K562 (cell line): ENCODE results near the gene FRMD5. TPM values are rescaled to one million over a fixed set of nuclear protein-coding genes. Genes with fewer than 3 reads are reported as not detected.

ENCODE experiments used
- ATAC-seq: fragments of 200-7000 bp; cut with Tn5 transposase; 3 replicates; pipeline ENCODE4 v1.9.1; 2020; ENCODE audit warnings: moderate library complexity
- BruUV-seq: library from RNA; stranded (reverse); fragments of 400-500 nt; replicated peaks from 2 replicates; lab custom pipeline; 2021; lab: Mats Ljungman, UMichigan
- CTCF ChIA-PET: fragments of 300-600 bp; formaldehyde crosslinking; extraction: SDS; loops from one replicate; lab custom pipeline; 2021; ENCODE audit warnings: low intra/inter-chr PET ratio; lab: Yijun Ruan, JAX
- POLR2A ChIA-PET: fragments of 300-600, 350-650 bp; sonication (Branson Sonifier 250); formaldehyde crosslinking; extraction: SDS; loops from one replicate; lab custom pipeline; 2021; ENCODE audit warnings: antibody characterized with exemption, inconsistent platforms; lab: Yijun Ruan, JAX
- DNase-seq, 4 experiments: peaks; one replicate each; pipeline versions ENCODE4 v3.0.0 to v3.0.0-alpha.2; 2011 to 2018; ENCODE audit warnings: low spot score in 3 of 4, mixed read lengths in 3 of 4; ENCODE audit errors: extremely low read depth in 1 of 4
- FAIRE-seq: peaks from 2 replicates; lab custom pipeline; 2011; peaks lifted over from hg19 to GRCh38; lab: Jason Lieb, UNC
- H2AFZ ChIP-seq: 2 replicates; pipeline ENCODE4 v1.6.0; 2011; ENCODE audit warnings: low read depth, low read length, control low read depth, inconsistent platforms
- H3K27ac ChIP-seq: fragments of 200-600 bp; 3 replicates; pipeline ENCODE4 v1.8.0; 2011; ENCODE audit warnings: low read depth, mild to moderate bottlenecking, control low read depth, inconsistent platforms, low read length, moderate library complexity, mixed read lengths; ENCODE audit errors: extremely low read depth
- H3K27me3 ChIP-seq, 2 experiments: fragments of 300-600 bp in 1 of 2; 2 replicates in 1 of 2; 3 replicates in 1 of 2; pipeline versions ENCODE4 v1.6.0 to v1.8.0; 2011; ENCODE audit warnings: inconsistent platforms in 2 of 2, low read length in 2 of 2, mild to moderate bottlenecking in 1 of 2, mixed read lengths in 1 of 2, moderate library complexity in 1 of 2; ENCODE audit not compliant: control insufficient read depth in 2 of 2, insufficient read depth in 2 of 2
- H3K36me3 ChIP-seq: fragments of 300-600 bp; 3 replicates; pipeline ENCODE4 v1.8.0; 2011; ENCODE audit warnings: mild to moderate bottlenecking, low read length, inconsistent platforms; ENCODE audit not compliant: control insufficient read depth, insufficient read depth
- H3K4me1 ChIP-seq, 2 experiments: fragments of 200-600 bp in 1 of 2; replicated peaks in 1 of 2; 2 replicates in 1 of 2; 3 replicates in 1 of 2; pipeline versions ENCODE4 v1.5.1 to v1.8.0; 2011; ENCODE audit warnings: inconsistent platforms in 2 of 2, low read length in 2 of 2, mild to moderate bottlenecking in 1 of 2, mixed read lengths in 1 of 2, moderate library complexity in 1 of 2; ENCODE audit not compliant: control insufficient read depth in 2 of 2, insufficient read depth in 2 of 2
- H3K4me2 ChIP-seq: 2 replicates; pipeline ENCODE4 v1.6.1; 2011; ENCODE audit warnings: low read length, control low read depth, inconsistent platforms, mixed read lengths; ENCODE audit not compliant: insufficient read depth
- H3K4me3 ChIP-seq: fragments of 200-600 bp; sonication (generic), shearing (Covaris generic); 2 replicates; pipeline ENCODE4 v1.5.1; 2016; ENCODE audit warnings: control low read depth, inconsistent platforms
- H3K79me2 ChIP-seq: fragments of 200-600 bp; 3 replicates; pipeline ENCODE4 v1.8.0; 2011; ENCODE audit warnings: low read length, inconsistent platforms; ENCODE audit not compliant: control insufficient read depth, insufficient read depth
- H3K9ac ChIP-seq, 2 experiments: 2 replicates each; pipeline versions ENCODE4 v1.6.0 to v1.6.1; 2011; ENCODE audit warnings: low read depth in 2 of 2, low read length in 2 of 2, control low read depth in 1 of 2, inconsistent platforms in 1 of 2, mild to moderate bottlenecking in 1 of 2, mixed read lengths in 1 of 2; ENCODE audit not compliant: insufficient read depth in 1 of 2
- H3K9me1 ChIP-seq: one replicate; pipeline ENCODE4 v1.6.0; 2011; ENCODE audit warnings: inconsistent platforms, mild to moderate bottlenecking, low read length, moderate library complexity; ENCODE audit not compliant: control insufficient read depth, insufficient read depth
- H3K9me3 ChIP-seq: replicated peaks from 2 replicates; pipeline ENCODE4 v1.5.1; 2011; ENCODE audit warnings: low read depth, low read length, inconsistent platforms; ENCODE audit not compliant: control insufficient read depth, insufficient read depth
- H4K20me1 ChIP-seq: replicated peaks from 2 replicates; pipeline ENCODE4 v1.6.1; 2011; ENCODE audit warnings: low read length, inconsistent platforms, mixed read lengths; ENCODE audit not compliant: control insufficient read depth, insufficient read depth
- C11orf30 ChIP-seq: fragments of 450-650 bp; IDR thresholded peaks from 2 replicates; pipeline ENCODE4 v1.6.1; 2016; ENCODE audit warnings: low read depth, mild to moderate bottlenecking
- CBFA2T3 ChIP-seq: fragments of 450-650 bp; IDR thresholded peaks from 2 replicates; pipeline ENCODE4 v1.6.1; 2017
- CTBP1 ChIP-seq: fragments of 450-650 bp; IDR thresholded peaks from 2 replicates; pipeline ENCODE4 v1.6.1; 2016; ENCODE audit warnings: borderline replicate concordance
- POLR2AphosphoS5 ChIP-seq: IDR thresholded peaks from 2 replicates; pipeline ENCODE4 v1.6.1; 2011; ENCODE audit warnings: mild to moderate bottlenecking, low read depth, low read length, moderate library complexity; ENCODE audit not compliant: control insufficient read depth, insufficient read depth
- RCOR1 ChIP-seq, 2 experiments: IDR thresholded peaks; 2 replicates each; pipeline ENCODE4 v1.6.1; 2012; ENCODE audit warnings: low read depth in 2 of 2, low read length in 2 of 2, borderline replicate concordance in 1 of 2, improper control_type of control experiment in 1 of 2
- TAF7 ChIP-seq: fragments of 450-650 bp; IDR thresholded peaks from 2 replicates; pipeline ENCODE4 v1.6.1; 2016; ENCODE audit warnings: missing genetic modification characterization, missing compliant biosample characterization
- THAP12 ChIP-seq: fragments of 250-450 bp; sonication (Bioruptor Pico); IDR thresholded peaks from 2 replicates; pipeline ENCODE4 v1.9.0; 2021; ENCODE audit warnings: mild to moderate bottlenecking, inconsistent platforms
- ZFP1 ChIP-seq: fragments of 450-650 bp; formaldehyde crosslinking; IDR thresholded peaks from 2 replicates; pipeline ENCODE4 v1.4.0; 2020; ENCODE audit warnings: mild to moderate bottlenecking, mixed read lengths
- WGBS: fragments of 100-300 bp; shearing (Covaris generic); methylation state at CpG from one replicate; pipeline ENCODE4 v1.1.6; 2016; ENCODE audit warnings: low coverage, mixed read lengths; ENCODE audit not compliant: insufficient coverage; ENCODE audit errors: missing lambda C conversion rate; 5-methylcytosine and 5-hydroxymethylcytosine counted together
- in situ Hi-C: fragments of 300-500 bp; cut with MboI; formaldehyde crosslinking; loops from 4 replicates; pipeline ENCODE4 v1.15.0; 2018; ENCODE audit warnings: inconsistent platforms, mixed read lengths
- intact Hi-C: fragments of 100-400 bp; cut with micrococcal nuclease; formaldehyde crosslinking; loops from 2 replicates; pipeline ENCODE4 v1.14.2; 2022
- polyA plus RNA-seq, 8 experiments: library from polyadenylated mRNA; depleted of rRNA in 4 of 8; stranded (reverse) in 5 of 8; unstranded in 3 of 8; fragments of >200 nt; fragmentation: Nextera tagmentation in 2 of 8; fragmentation: Illumina TruSeq in 1 of 8; extraction: Ambion mirVana in 2 of 8; extraction: Trizol in 1 of 8; gene quantifications; 2 replicates each; pipeline versions ENCODE4 v1.2.1 to v1.2.3, GENCODE V29; 2011 to 2014; ENCODE audit warnings: inconsistent platforms in 1 of 8, missing spikeins in 1 of 8
- total RNA-seq, 7 experiments: library from RNA; depleted of rRNA in 6 of 7; stranded (reverse); fragments of >200 nt in 6 of 7; fragmentation: Illumina TruSeq in 2 of 7; extraction: Trizol in 2 of 7; gene quantifications; 2 replicates each; pipeline versions ENCODE4 v1.2.1 to v1.2.3, GENCODE V29; 2011 to 2021; ENCODE audit warnings: low replicate concordance in 1 of 7
- TF ChIP-seq, protein P1 (sequence below), 3 experiments: IDR thresholded peaks in 2 of 3; conservative IDR thresholded peaks in 1 of 3; 2 replicates each; pipeline ENCODE4 v1.5.1; 2011 to 2012; ENCODE audit warnings: low read length in 3 of 3, mild to moderate bottlenecking in 3 of 3, control low read depth in 2 of 3, improper control_type of control experiment in 1 of 3, inconsistent platforms in 1 of 3, low read depth in 1 of 3, mixed read lengths in 1 of 3, moderate library complexity in 1 of 3; ENCODE audit not compliant: insufficient read depth in 2 of 3

Gene FRMD5
- total and polyA plus RNA-seq, 9 of the 15 experiments (the other 6 are each of a cell fraction or from before 2014, with no cell fraction given), result 0.13 to 0.38 TPM; not detected in 7

GRCh38 chr15:43873651-43874050 lies 321.4 kb downstream of the FRMD5 start:
- in situ Hi-C loops (no loop called here), intact Hi-C loops (no loop called here)
- no TSS peak for BruUV-seq
- 95% methylated on average over 9 of the region's 10 CpGs for WGBS
- Histone ChIP-seq H2AFZ (no peak overlapping the region), H4K20me1 (no peaks in the 10 kb centered on the region), H3K9me3 (no peaks in the 10 kb centered on the region), H3K27me3 (no peaks in the 10 kb centered on the region), H3K4me3 (no peak overlapping the region), H3K9me1 (peaks cover 5% of the 10 kb centered on the region), H3K36me3 (peaks cover 64% of the 10 kb centered on the region), H3K4me2 (no peak overlapping the region), H3K4me1 (no peaks in the 10 kb centered on the region), H3K9ac (no peak overlapping the region), H3K27ac (no peak overlapping the region), H3K79me2 (no peaks in the 10 kb centered on the region)
- POLR2A ChIA-PET, result interaction anchor here (0.8 kb wide), 1 partner anchor 21 kb away, joined by 3 read pairs; no protein-coding TSS in a partner anchor
- DNase-seq, result no peak
- FAIRE-seq, result no peak
- CTCF ChIA-PET, result interaction anchor here (2.2 kb wide), 1 partner anchor 192 kb away, joined by 21 read pairs; no protein-coding TSS in a partner anchor
- TF ChIP-seq TAF7, result no peak
- TF ChIP-seq POLR2AphosphoS5, result peak; percentile 15; the same call in 1 of the 2 replicates
- no peak for ATAC-seq

DNA sequence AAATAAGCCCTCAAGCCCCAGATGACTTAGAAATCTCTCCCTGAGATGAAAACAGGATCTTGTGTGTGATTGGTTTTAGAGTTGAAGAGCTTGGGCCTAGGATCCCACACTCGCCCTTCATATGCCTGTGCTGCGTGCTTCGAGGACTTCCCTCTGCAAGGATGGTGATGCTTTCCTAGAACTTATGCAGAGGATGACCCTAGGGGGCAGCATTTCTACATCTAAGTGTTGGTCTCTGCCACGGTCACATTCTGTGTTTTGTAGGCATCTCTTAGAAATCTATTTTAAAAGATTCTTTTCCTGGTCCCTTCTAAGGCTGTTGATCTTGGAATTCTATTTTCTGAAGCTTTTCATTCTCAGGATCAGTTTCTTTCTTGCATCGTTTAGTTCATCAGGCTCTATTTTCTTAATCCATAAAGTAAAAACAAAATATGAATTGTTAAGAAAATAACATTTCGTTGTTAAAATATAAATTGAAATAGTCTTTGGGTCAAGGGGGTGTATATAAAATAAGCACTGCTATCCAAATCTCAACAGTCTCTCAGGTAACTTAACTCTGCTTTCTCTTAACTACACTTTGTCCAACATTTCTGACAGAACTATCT lies 322.6 kb downstream of the FRMD5 start:
- intact Hi-C loops (no loop called here), in situ Hi-C loops (no loop called here)
- no peak overlapping the region for H3K4me3 ChIP-seq
- peaks cover 5% of the 10 kb centered on the region for H3K9me1 ChIP-seq
- no peak overlapping the region for H3K4me2 ChIP-seq
- ATAC-seq (peak; percentile 91), FAIRE-seq (peak; percentile 92), DNase-seq (peak; percentile 54 to 68 (median 59))
- no peaks in the 10 kb centered on the region for H3K27me3 ChIP-seq
- H3K4me1 ChIP-seq, result no peaks in the 10 kb centered on the region
- WGBS, result 67% methylated on average over 6 of the region's 6 CpGs
- H3K36me3 ChIP-seq, result peaks cover 67% of the 10 kb centered on the region
- H2AFZ ChIP-seq, result no peak overlapping the region
- POLR2A ChIA-PET, result interaction anchor here (0.7 to 1.0 kb wide), 2 partner anchors 10 to 27 kb away, joined by 3 to 4 read pairs; no protein-coding TSS in a partner anchor
- no peaks in the 10 kb centered on the region for H3K79me2 ChIP-seq
- no TSS peak for BruUV-seq
- no peaks in the 10 kb centered on the region for H3K9me3 ChIP-seq
- CTCF ChIA-PET, result interaction anchor here (0.6 to 2.2 kb wide), 4 partner anchors 193 to 1165 kb away, joined by 3 to 21 read pairs (median 4); no protein-coding TSS in a partner anchor
- no peak overlapping the region for H3K27ac ChIP-seq
- no peaks in the 10 kb centered on the region for H4K20me1 ChIP-seq
- H3K9ac ChIP-seq, result no peak overlapping the region
- TF ChIP-seq C11orf30 (no peak), CTBP1 (0 out of 2 replicates have a peak, but pooled peaks have one; percentile 19), RCOR1 (IDR thresholded peaks at IDR 0.05; ENCODE audit: borderline replicate concordance in 1 of 2, low read depth in 2 of 2, low read length in 2 of 2) (0 out of 4 replicates have a peak, but pooled peaks of 1 of the 2 experiments have one; percentile 23), ZFP1 (no peak), CBFA2T3 (no peak), THAP12 (CRISPR knock-in tag) (no peak)
- TF ChIP-seq, protein P1, sequence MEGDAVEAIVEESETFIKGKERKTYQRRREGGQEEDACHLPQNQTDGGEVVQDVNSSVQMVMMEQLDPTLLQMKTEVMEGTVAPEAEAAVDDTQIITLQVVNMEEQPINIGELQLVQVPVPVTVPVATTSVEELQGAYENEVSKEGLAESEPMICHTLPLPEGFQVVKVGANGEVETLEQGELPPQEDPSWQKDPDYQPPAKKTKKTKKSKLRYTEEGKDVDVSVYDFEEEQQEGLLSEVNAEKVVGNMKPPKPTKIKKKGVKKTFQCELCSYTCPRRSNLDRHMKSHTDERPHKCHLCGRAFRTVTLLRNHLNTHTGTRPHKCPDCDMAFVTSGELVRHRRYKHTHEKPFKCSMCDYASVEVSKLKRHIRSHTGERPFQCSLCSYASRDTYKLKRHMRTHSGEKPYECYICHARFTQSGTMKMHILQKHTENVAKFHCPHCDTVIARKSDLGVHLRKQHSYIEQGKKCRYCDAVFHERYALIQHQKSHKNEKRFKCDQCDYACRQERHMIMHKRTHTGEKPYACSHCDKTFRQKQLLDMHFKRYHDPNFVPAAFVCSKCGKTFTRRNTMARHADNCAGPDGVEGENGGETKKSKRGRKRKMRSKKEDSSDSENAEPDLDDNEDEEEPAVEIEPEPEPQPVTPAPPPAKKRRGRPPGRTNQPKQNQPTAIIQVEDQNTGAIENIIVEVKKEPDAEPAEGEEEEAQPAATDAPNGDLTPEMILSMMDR (IDR thresholded peaks at IDR 0.05 in 2 of 3, conservative IDR thresholded peaks at IDR 0.05 in 1 of 3; ENCODE audit: insufficient read depth in 2 of 3, low read depth in 1 of 3, low read length in 3 of 3), result peak; percentile 60 to 71 (median 63)
